ENCODE measurements around the gene ELN. TPM values are rescaled to one million over a fixed set of nuclear protein-coding genes. Genes with fewer than 3 reads are reported as not detected.

ELN gene
- total RNA-seq, 1 donor from 2014 or later: not detected

DNA sequence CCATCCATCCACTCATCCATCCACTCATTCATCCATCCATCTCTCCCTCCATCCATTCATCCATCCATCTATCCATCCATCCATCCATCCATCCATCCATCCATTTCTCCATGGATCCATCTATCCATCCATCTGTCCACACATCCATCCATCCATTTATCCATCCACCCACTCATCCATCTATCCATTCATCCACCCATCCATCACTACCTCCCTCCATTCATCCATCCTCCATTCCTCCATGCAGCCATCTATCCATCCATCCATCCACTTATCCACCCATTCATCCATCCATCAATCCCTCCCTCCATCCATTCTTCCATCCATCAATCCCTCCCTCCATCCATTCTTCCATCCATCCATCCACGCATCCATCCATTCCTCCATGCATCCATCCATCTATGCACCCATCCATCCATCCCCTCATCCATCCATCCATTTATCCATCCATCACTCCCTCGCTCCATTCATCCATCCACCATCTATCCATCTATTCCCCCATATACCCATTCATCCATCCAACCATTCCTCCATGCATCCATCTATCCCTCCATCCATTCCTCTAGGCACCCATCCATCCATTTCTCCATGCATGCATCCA, 21.1 kb downstream of the ELN start:
- Mint-ChIP-seq H3K36me3 (ENCODE audit: low read depth) (no peaks in the 10 kb centered on the region), H3K27me3 (no peaks in the 10 kb centered on the region), H3K27ac (no peak overlapping the region), H3K9me3 (no peaks in the 10 kb centered on the region), H3K4me1 (no peaks in the 10 kb centered on the region), H3K4me3 (no peak overlapping the region)
- no peak for DNase-seq
- intact Hi-C loops (cut with micrococcal nuclease): no loop called here

DNA sequence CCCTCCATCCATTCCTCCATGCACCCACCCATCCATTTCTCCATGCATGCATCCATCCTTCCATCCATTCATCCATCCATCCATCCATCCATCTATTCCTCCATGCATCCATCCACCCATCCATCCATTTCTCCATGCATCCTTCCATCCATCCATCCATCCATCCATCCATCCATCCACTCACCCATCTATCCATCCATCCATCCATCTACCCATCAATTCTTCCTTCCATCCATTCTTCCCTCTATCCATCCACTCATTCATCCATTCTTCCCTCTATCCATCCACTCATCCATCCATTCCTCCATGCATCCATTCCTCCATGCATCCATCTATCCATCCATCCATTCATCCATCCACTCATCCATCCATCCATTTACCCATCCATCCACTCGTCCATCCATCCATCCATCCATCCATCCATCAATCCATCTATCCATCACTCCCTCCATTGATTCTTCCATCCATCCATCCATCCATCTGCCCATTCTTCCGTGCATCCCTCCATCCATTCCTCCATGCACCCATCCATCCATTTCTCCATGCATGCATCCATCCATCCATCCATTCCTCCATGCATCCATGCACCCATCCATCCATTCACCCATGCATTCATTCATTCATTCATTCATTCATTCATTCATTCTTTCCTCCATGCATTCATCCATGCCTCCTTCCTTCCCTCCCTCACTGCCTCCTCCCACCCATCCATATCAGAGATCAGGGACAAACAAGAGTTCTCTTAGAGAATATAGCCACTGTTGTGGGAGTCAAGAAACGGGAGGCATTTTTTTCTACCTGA, 22.2 kb downstream of the ELN start:
- H3K9me3 Mint-ChIP-seq: no peaks in the 10 kb centered on the region
- DNase-seq: no peak
- no peaks in the 10 kb centered on the region for H3K27me3 Mint-ChIP-seq
- no peak overlapping the region for H3K4me3 Mint-ChIP-seq
- intact Hi-C loops (cut with micrococcal nuclease): no loop called here
- H3K36me3 Mint-ChIP-seq (ENCODE audit: low read depth): no peaks in the 10 kb centered on the region
- no peak overlapping the region for H3K27ac Mint-ChIP-seq
- no peaks in the 10 kb centered on the region for H3K4me1 Mint-ChIP-seq

DNA sequence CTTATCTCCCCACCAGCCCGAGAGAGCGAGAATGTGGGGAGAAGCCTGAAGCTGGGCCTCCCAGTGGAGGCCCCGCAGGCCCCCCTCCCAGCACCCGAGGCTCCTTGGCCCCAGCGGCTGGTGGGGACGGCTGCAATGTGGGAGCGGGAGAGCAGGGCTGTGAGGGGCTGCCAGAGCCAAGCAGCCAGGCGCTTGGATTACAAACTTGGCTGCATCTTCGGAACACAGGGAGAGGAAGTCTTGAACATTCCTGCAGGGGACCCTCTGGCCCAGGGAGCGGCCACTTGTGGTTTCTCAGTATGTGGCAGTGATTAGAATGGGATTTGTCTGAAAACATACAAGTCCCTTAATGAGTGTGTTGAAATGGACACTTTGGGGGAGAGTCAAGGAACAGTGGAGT, 23.2 kb downstream of the ELN start:
- DNase-seq: no peak
- intact Hi-C loops (cut with micrococcal nuclease): no loop called here
- Mint-ChIP-seq H3K4me3 (no peak overlapping the region), H3K36me3 (ENCODE audit: low read depth) (no peaks in the 10 kb centered on the region), H3K9me3 (no peaks in the 10 kb centered on the region), H3K27me3 (no peaks in the 10 kb centered on the region), H3K27ac (no peak overlapping the region), H3K4me1 (no peaks in the 10 kb centered on the region)

DNA sequence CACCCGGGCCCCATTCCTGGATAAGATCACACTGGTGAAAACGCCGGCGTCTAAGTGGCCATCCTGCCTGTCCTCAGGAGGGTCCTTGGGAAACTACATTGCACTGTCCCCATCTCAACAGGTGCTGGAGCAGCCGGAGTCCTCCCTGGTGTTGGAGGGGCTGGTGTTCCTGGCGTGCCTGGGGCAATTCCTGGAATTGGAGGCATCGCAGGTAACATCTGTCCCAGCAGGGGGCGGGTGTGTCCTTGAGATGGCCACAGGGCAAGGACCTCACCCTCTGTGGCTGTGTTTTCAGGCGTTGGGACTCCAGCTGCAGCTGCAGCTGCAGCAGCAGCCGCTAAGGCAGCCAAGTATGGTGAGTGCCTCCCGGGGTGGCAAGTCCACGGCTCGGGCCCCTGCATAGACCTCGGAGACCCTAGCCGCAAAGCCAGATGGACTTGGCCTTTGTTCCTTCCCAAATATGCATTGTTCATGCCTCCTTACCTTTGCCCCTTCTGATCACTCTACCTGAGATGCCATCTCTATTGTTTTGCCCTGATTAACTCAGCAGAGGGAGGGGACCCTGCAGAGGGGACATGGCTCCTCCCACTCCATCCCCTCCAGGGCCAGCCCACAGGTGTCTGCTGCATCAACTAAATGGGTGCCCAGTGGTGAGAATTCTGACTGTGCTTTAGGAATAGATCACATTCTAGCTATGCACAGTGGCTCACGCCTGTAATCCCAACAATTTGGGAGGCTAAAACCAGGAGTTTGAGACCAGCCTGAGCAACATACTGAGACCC, 23.8 kb downstream of the ELN start:
- Mint-ChIP-seq H3K4me3 (no peak overlapping the region), H3K9me3 (no peaks in the 10 kb centered on the region), H3K4me1 (no peaks in the 10 kb centered on the region), H3K27ac (no peak overlapping the region), H3K27me3 (no peaks in the 10 kb centered on the region), H3K36me3 (ENCODE audit: low read depth) (no peaks in the 10 kb centered on the region)
- intact Hi-C loops (cut with micrococcal nuclease): no loop called here
- DNase-seq: no peak

DNA sequence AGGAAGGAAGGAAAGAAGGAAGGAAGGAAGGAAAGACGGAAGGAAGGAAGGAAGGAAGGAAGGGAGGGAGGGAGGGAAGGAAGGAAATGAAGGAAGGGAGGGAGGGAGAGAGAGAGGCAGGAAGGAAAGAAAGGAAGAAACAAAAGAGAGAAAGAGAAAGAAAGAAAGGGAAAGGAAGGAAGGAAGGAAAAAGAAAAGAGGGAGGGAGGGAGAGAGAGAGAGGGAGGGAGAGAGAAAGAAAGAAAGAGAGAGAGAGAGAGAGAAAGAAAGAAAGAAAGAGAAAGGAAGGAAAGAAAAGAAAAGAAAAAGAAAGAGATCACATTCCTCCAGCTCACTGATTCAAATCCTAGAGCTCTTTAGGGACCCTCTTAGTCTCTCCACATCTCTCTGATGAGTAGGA, 24.7 kb downstream of the ELN start:
- Mint-ChIP-seq H3K4me3 (no peak overlapping the region), H3K9me3 (no peaks in the 10 kb centered on the region)

DNA sequence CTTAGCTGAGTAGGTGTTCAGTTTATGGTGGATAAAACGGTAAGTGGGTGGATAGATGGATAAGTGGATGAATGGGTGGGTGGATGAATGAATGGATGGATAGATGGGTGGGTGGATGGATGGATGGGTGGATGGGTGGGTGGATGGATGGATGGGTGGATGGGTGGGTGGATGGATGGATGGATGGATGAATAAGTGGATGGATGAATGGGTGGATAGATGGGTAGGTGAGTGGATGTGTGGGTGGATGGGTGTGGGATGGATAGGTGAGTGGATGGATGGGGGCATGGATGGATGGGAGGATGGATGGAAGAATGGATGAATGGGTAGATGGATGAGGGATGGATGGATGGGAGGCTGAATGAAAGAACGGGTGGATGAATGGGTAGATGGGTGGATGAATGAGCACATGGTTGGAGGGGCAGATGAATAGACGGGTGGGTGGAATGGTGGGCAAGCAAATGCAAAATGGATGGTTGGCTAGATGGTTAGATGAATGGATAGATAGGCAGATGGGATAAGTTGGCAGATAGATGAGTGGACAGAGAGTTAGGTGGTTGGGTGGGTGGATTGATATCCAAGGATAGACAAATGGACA, 25.7 kb downstream of the ELN start:
- Mint-ChIP-seq H3K4me3 (no peak overlapping the region), H3K9me3 (no peaks in the 10 kb centered on the region), H3K36me3 (ENCODE audit: low read depth) (no peaks in the 10 kb centered on the region), H3K4me1 (no peaks in the 10 kb centered on the region), H3K27me3 (peaks cover 5% of the 10 kb centered on the region), H3K27ac (no peak overlapping the region)
- intact Hi-C loops (cut with micrococcal nuclease): no loop called here
- no peak for DNase-seq

More for the DNA sequence above, 24.7 kb downstream of the ELN start:
- H3K4me1 Mint-ChIP-seq: no peaks in the 10 kb centered on the region
- intact Hi-C loops (cut with micrococcal nuclease): no loop called here
- H3K36me3 Mint-ChIP-seq (ENCODE audit: low read depth): no peaks in the 10 kb centered on the region
- DNase-seq: no peak
- H3K27ac Mint-ChIP-seq: no peak overlapping the region
- no peaks in the 10 kb centered on the region for H3K27me3 Mint-ChIP-seq

DNA sequence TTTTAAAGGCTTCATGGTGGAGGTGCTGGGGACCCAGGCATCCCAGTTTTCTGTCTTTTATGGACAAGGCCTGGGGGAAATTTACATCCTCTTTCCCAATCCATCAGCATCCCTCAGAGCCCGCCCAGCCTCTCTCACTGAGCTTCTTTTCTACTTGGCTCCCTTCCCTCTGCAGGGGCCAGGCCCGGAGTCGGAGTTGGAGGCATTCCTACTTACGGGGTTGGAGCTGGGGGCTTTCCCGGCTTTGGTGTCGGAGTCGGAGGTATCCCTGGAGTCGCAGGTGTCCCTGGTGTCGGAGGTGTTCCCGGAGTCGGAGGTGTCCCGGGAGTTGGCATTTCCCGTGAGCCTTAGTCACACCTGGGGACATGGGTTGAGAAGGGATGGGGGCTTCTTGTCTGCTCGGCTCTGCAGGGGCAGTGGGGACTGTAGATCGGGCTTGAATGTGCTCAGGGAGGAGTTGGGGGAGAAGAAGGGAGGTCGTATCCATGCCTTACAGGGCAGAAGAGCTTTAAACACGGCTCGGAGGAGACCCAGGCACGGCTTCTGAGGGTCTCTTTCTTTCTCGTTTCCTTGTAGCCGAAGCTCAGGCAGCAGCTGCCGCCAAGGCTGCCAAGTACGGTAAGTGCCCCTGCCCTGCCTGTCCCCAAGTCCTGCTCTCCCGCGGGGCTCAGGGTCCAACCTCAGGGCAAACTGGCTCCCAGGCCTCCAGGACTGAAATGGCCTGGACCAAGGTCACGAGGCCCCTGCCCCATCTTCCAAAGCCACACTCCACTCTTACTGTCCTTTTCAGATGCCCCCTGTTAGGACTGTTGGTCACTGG, 28.3 kb downstream of the ELN start:
- intact Hi-C loops (cut with micrococcal nuclease): no loop called here
- peaks cover 5% of the 10 kb centered on the region for H3K27me3 Mint-ChIP-seq
- no peaks in the 10 kb centered on the region for H3K36me3 Mint-ChIP-seq (ENCODE audit: low read depth)

DNA sequence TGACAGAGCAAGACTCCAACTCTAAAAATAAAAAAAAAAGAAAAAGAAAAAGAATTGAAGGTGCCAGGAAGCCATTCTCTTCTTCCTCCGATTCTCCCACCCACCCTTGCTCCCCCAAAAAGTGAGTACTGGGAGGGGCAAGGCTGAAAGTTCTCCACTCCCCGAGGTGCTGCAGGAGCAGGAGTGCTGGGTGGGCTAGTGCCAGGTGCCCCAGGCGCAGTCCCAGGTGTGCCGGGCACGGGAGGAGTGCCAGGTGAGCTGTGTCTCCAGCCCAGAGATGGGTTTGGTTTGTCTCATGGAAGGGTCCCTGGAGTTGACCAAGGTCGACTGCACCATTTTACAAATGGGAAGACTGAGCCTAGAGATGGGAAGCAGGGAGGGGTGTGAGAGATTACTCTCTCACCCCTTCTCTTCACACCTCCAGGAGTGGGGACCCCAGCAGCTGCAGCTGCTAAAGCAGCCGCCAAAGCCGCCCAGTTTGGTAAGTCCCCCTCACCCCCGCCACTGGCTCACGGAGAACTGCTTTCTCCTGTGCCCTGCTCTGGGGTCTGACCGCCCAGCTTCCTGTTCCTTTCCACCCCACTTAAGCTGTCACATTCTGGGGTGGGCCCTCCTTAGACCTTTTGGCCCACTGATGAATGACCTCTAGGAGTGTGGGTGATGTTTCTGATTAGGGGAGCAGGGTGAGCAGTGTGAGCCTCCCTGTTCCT, 29.4 kb downstream of the ELN start:
- intact Hi-C loops (cut with micrococcal nuclease): no loop called here
- H3K27me3 Mint-ChIP-seq: peaks cover 5% of the 10 kb centered on the region
- H3K4me3 Mint-ChIP-seq: no peak overlapping the region
- H3K36me3 Mint-ChIP-seq (ENCODE audit: low read depth): no peaks in the 10 kb centered on the region
- no peak for DNase-seq
- H3K4me1 Mint-ChIP-seq: peaks cover 2% of the 10 kb centered on the region
- H3K27ac Mint-ChIP-seq: no peak overlapping the region
- no peaks in the 10 kb centered on the region for H3K9me3 Mint-ChIP-seq

More for the DNA sequence above, 28.3 kb downstream of the ELN start:
- no peaks in the 10 kb centered on the region for H3K4me1 Mint-ChIP-seq
- no peak for DNase-seq
- H3K9me3 Mint-ChIP-seq: no peaks in the 10 kb centered on the region
- no peak overlapping the region for H3K27ac Mint-ChIP-seq
- H3K4me3 Mint-ChIP-seq: no peak overlapping the region

DNA sequence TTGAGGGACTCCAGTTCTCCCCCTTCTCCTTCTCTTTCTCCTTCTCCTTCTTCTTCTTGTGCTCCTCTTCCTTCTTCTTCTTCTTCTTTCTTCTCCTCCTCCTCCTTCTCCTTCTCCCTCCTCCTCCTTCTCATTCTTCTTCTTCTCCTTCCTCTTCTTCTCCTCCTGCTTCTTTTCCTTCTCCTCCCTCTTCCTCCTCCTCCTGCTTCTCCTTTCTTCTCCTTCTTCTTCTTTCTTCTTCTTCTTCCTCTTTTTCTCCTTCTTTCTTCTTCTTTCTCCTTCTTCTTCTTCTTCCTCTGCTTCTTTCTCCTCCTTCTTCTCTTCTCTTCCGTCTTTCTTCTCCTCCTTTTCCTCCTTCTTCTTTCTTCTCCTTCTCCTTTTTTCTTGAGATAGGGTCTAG, 30.0 kb downstream of the ELN start:
- Mint-ChIP-seq H3K9me3 (no peaks in the 10 kb centered on the region), H3K27ac (no peak overlapping the region), H3K36me3 (ENCODE audit: low read depth) (no peaks in the 10 kb centered on the region), H3K4me3 (no peak overlapping the region), H3K4me1 (peaks cover 2% of the 10 kb centered on the region), H3K27me3 (peaks cover 5% of the 10 kb centered on the region)
- intact Hi-C loops (cut with micrococcal nuclease): no loop called here
- DNase-seq: no peak

DNA sequence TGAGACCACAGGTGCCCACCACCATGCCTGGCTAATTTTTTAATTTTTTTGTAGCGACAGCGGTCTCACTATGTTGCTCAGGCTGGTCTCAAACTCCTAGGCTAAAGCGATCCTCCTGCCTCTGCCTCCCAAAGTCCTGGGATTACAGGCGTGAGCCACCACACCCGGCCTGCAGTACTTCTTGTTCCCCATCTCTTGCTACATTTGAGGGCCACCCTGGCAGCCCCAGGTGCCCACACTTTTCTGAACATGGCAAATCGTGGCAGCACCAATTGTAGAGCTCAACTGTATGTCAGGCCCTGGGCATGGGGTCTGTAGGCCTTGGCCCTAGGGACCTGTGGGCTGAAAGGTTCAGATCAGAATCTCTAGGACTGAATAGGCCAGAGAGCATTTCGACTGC, 30.5 kb downstream of the ELN start:
- no peaks in the 10 kb centered on the region for H3K36me3 Mint-ChIP-seq (ENCODE audit: low read depth)
- no peak overlapping the region for H3K4me3 Mint-ChIP-seq
- H3K4me1 Mint-ChIP-seq: peaks cover 2% of the 10 kb centered on the region
- DNase-seq: no peak
- H3K27me3 Mint-ChIP-seq: peaks cover 5% of the 10 kb centered on the region
- intact Hi-C loops (cut with micrococcal nuclease): no loop called here
- H3K9me3 Mint-ChIP-seq: no peaks in the 10 kb centered on the region
- H3K27ac Mint-ChIP-seq: no peak overlapping the region

DNA sequence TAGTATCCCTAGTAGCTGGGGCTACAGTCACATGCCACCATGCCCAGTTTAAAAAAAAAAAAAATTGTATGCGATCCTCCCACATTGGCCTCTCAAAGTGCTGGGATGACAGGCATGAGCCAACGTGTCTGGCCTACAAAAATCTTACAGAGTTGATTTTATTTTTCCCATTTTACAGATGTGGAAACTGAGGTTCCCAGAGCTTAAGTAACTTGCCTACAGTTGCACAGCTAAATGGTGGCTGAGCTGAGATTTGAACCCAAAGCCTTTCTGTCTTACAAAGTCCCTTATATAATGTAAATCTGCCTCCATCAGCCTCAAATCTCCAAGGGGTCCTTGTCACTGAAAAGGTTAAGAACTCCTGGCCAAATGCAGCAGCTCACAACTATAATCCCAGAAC, 31.1 kb downstream of the ELN start:
- intact Hi-C loops (cut with micrococcal nuclease): no loop called here
- peaks cover 5% of the 10 kb centered on the region for H3K27me3 Mint-ChIP-seq
- H3K4me3 Mint-ChIP-seq: no peak overlapping the region
- DNase-seq: no peak
- H3K4me1 Mint-ChIP-seq: peaks cover 2% of the 10 kb centered on the region
- H3K27ac Mint-ChIP-seq: no peak overlapping the region
- no peaks in the 10 kb centered on the region for H3K9me3 Mint-ChIP-seq
- H3K36me3 Mint-ChIP-seq (ENCODE audit: low read depth): no peaks in the 10 kb centered on the region

DNA sequence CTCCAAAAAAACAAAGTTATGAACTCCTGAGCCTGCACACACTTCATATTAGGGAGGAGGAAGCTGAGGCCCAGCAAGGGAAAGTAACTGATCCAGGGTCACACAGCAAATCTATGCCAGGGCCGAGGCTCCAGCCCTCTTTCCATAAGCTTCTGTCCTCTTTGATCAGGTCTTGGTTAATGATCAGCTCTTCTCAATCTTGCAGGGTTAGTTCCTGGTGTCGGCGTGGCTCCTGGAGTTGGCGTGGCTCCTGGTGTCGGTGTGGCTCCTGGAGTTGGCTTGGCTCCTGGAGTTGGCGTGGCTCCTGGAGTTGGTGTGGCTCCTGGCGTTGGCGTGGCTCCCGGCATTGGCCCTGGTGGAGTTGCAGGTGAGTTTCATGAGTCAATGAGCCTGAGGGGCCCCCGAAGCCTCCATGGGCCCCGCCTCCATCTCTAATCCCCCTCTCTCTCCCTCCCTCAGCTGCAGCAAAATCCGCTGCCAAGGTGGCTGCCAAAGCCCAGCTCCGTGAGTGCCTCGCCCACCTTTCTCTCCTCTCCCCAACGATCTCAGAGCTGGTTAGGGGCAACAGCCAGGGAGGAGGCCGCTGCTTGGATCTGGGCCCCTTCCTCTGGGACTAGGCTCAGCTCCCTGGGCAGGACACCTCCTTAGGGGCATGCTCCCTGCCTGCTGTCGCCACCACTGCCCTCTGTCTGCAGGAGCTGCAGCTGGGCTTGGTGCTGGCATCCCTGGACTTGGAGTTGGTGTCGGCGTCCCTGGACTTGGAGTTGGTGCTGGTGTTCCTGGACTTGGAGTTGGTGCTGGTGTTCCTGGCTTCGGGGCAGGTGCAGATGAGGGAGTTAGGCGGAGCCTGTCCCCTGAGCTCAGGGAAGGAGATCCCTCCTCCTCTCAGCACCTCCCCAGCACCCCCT, 32.0 kb downstream of the ELN start:
- H3K4me1 Mint-ChIP-seq: peaks cover 2% of the 10 kb centered on the region
- no peaks in the 10 kb centered on the region for H3K9me3 Mint-ChIP-seq
- no peak overlapping the region for H3K27ac Mint-ChIP-seq
- H3K4me3 Mint-ChIP-seq: no peak overlapping the region
- intact Hi-C loops (cut with micrococcal nuclease): no loop called here
- peaks cover 5% of the 10 kb centered on the region for H3K27me3 Mint-ChIP-seq
- no peak for DNase-seq
- H3K36me3 Mint-ChIP-seq (ENCODE audit: low read depth): no peaks in the 10 kb centered on the region

All from activated CD4-positive, alpha-beta T cell treated with anti-CD3 and anti-CD28 coated beads, Interleukin-2, amount 10 ng/mL, durations not matched to agents 24 days and 14 days (primary cell).